GM11168 (cell line): ENCODE results near the gene NTPCR.
"Not testable (repeated sequence)": the region's sequence is repeated elsewhere in the genome, so short reads cannot be mapped to it uniquely, and the experiment has no call there.

Source experiments
- in situ Hi-C: fragments of 300-500 bp; cut with MboI; formaldehyde crosslinking; loops from one replicate; pipeline ENCODE4 v1.12.0; 2022; ENCODE audit warnings: low sequenced_read_pairs; ENCODE audit not compliant: unreplicated experiment

The NTPCR gene

DNA sequence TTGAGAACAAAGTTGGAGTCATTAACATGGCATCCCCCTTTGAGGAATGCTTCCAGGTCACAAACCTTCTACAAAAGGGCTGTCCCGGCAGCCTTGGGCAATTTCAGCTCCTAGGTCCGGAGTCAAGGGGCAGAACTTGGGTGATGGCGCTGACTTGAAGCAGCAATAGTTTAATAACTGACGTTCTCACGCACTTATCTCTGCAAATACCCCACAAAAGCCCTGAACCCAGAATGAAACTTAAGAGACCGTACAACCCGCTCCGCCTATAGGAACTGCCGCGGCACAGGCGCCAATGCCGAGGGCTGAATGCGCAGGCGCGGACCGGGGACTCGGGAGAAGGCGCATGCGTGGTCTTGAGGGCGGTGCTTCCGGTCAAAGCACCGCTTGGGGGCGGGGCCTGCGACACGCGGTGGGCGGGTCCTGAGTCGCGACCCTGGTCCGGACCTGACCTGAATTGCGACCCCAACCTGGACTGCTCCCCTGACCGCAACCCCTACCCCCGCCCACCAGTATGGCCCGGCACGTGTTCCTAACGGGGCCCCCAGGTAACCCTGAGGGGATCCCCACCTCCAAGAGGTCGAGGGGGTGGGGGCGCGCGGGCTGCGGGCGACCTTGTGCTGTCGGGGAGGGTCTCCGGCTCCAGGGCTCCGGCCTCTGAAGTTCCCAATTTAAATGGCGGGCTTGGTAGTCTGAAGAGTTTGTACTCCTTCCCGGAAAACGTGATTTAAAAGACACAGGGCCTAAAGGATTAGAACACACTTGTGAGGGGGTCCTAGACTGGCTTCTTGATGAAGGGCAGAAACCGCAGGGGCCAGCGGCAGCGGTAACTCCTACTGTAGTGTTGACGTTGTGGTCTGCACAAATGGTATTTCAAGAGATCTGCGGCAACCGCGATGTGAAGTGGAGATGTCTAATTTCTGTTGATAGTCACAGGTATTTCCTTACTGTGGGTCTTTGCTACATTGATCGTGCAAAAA is at the start of gene NTPCR:
Gene NTPCR (plus strand): TSS at position 415 of the 980 bp plus-strand sequence. CDS start 100 bp downstream, at position 515.
- in situ Hi-C loops: loop anchor here (10.0 kb wide), 1 partner anchor 316 kb away; the partner anchor contains the start of gene SIPA1L2

DNA sequence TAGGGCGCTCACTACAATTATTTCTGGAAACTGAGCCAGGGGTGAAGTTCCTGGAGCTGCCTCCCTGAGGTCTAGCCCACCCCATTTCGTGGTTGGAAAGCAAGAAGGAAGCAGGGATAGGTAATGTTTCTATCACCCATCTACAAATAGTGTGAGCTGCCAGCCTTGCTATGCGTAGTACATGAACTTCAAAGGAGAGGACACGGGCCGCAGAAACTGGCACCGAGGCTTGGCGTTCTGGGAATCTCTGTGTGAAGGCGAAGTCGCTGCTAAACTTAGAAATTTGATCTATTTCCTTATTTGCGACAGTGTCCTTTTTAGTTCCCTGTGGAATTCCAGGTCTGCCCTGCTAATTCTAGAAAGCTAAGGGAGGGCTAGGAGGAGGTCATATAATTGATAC is 49.6 kb upstream of the NTPCR start:
- in situ Hi-C loops: no loop called here

- in situ Hi-C loops: no loop called here
These were observed 49.2 kb upstream of the NTPCR start for GRCh38 chr1:232901255-232901654.

GRCh38 chr1:232902774-232903350 is 47.5 kb upstream of the NTPCR start:
- in situ Hi-C loops: no loop called here

DNA sequence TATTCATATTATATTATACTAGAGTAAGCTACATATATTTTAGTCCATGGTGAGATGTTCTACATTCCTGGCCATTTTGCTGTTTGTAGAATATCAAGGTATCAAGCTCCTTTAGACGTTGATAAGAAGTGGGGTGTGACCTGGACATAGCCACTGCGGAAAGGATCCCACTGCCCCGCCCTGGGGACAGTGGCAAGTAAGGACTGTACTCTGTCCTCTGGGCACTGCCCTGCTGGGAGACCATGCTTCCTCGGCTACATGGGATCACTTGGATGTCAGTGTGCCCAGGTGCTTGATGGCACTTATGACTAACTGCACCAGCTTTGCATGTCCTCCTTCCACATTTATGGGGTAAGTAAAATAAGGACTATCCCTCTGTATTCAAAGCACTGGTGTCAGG is 46.3 kb upstream of the NTPCR start:
- in situ Hi-C loops: no loop called here

DNA sequence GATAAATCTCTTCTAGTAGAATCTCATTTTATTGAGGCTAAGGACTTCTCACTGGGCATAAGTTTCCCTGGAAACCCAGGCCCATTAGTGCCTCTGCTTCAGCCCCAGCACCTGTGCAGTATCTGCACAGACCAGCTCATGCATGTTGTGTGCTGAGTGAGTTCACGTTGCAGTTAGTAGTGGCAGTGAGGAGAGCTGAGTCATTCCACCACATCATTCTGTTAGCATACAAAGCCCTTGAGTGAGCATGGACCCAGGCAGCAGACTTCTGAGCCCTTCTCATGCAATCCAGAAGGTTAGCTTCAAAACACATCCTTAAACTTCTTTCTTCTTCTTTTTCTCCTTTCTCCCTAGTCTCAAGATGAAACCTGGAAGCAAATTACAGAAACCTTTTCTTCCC is 45.8 kb upstream of the NTPCR start:
- in situ Hi-C loops: no loop called here

- in situ Hi-C loops: no loop called here
These were observed 44.9 kb upstream of the NTPCR start for GRCh38 chr1:232905331-232906034.

GRCh38 chr1:232906441-232906840 is 44.0 kb upstream of the NTPCR start:
- in situ Hi-C loops: no loop called here

GRCh38 chr1:232908831-232909230 is 41.6 kb upstream of the NTPCR start:
- in situ Hi-C loops: no loop called here

DNA sequence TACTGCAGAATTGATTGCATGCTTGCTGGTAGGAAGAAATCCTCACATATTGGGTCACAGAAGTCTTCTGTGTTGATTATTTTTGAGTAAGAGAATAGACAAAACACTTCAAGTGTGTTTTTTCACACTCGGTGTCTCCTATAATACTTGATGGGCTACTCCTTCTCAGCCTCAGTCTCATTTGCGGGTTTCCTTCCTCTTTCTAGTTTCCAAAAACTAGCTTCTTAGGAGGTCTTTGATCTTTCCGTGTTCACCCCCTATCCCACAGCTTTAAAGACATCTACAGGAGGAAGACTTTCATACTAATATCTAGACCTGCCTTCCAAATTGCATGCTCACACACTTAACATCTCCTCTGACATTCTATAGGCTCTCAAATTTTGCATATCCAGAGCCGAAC is 40.7 kb upstream of the NTPCR start:
- in situ Hi-C loops: no loop called here

- in situ Hi-C loops: no loop called here
These were observed 39.3 kb upstream of the NTPCR start for GRCh38 chr1:232911027-232911599.

DNA sequence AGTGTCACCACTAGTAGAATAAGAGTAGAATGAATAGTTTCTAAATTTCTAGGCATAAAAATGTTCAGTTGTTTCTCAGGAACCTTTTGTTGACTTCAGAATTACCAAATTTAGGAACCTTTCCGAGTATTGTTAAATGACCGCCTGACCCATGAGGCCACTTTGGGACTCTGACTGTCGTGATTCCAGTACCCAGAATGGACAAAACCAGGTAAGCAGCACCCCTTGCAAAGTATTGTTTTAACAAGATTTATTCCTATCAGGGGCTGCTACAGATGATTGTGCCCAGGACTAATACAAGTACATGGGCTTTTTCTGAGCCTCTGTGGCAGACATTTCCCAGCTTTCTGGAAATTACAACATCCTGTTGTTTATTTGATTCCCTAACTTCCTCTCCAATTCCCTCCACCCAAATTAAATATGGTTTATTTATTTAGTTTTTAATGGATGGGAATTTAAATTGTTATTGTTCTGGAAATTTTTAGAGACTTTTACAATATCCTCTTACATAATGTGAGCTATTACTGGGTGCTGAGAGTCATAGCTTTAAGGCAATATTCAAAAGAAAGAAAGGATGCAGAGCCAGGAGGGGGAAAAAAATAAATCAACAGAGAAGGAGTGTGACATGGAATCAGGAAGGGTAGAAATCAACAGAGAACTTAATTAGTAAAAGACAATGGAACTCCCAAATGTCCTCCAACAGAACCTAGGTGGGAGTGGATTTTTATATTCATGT is 37.4 kb upstream of the NTPCR start:
- in situ Hi-C loops: no loop called here

DNA sequence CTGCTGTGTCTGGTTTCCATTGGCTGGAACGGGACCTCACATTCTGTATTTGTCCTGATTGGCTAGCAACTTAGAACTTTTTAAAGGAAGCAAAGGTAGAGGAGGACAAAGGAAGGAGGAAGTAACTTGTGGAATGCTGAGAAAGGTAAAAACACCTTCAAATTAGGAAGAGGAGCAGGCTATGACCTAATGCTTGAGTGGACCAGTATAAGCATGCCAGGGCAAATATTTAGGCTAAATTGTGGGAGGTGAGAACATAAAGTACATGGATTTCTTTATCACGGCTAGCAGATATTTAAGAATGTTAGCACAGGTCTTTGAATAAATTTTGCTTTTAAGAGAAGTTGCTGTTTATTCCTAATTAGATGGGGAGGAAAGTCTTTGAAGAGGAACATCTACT is 36.1 kb upstream of the NTPCR start:
- in situ Hi-C loops: not testable (repeated sequence)

- in situ Hi-C loops: no loop called here
These were observed 35.2 kb upstream of the NTPCR start for GRCh38 chr1:232915212-232915611.

DNA sequence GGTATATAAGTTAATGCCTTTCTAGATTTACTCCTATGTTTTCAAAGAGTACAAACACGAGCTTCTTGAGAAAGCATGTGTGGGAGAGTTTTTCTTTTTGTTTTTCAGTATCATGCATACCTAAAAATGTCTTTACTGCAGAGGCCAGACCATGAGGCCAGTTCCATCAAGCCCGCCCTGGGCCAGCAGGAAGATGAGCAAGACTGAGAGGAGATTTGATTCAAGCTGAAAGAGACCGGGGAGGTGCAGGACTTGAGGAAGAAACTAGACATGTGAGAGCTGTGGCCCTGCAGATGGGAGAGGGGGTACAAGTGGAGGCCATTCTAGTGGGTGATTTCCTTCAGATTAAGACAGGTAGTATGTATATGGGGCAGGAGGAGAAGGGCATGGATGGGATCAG is 33.4 kb upstream of the NTPCR start:
- in situ Hi-C loops: no loop called here

- in situ Hi-C loops: no loop called here
These were observed 29.0 kb upstream of the NTPCR start for GRCh38 chr1:232921381-232921780.

DNA sequence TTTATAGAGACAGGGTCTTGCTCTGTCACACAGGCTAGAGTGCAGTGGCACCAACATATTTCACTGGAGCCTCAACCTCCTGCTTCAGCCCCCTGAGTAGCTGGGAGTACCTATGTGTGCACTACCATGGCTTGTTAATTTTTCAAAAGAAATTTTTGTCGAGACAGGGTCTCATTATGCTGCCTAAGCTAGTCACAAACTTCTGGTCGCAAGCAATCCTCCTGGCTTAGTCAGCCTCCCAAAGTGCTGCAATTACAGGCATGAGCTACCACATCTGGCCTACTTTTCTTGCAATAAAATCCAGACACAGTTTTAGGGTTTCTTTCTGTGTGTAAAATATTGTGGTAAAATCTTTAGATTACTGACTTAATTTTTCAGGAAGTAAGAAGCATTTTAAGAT is 27.9 kb upstream of the NTPCR start:
- in situ Hi-C loops: no loop called here

- in situ Hi-C loops: no loop called here
These were observed 26.5 kb upstream of the NTPCR start for GRCh38 chr1:232923739-232924386.

- in situ Hi-C loops: no loop called here
These were observed 25.5 kb upstream of the NTPCR start for GRCh38 chr1:232924874-232925273.
